ENCODE measurements around the gene PON1. TPM values are rescaled to one million over a fixed set of nuclear protein-coding genes. Genes with fewer than 3 reads are reported as not detected.

PON1 gene
- total and polyA plus RNA-seq, 2 of the 8 experiments (the other 6 are each of a cell fraction or from before 2014, with no cell fraction given): not detected

DNA sequence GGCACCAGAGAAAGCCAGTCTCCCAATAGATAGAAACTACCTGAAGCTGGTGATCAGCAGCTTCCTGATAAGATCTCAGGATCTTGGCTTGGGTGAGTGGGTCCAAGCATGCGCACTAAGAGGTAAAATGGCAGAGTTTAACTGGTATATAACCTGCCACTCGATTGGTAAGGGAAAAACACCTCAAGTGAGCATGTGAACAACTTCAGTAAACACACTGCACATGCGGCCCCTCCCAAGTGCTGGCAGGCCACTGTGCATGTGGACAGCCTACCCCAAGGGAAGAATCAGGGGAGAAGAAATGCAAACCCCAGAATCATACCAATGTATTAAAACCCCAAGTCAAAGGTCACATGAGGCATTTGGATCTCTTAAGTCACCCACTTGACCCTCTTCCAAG lies 17.7 kb upstream of the PON1 start:
- no peak overlapping the region for H3K27ac ChIP-seq (ENCODE audit: low read depth, low read length)
- no peak overlapping the region for H3K4me3 ChIP-seq (ENCODE audit: extremely low read depth in 1 of 4, insufficient read depth in 2 of 4, low read depth in 3 of 4, low read length in 4 of 4)
- no peak overlapping the region for H3K9ac ChIP-seq (replicated peaks in 1 of 4; ENCODE audit: extremely low read depth in 1 of 4, low read depth in 3 of 4, low read length in 3 of 4)
- no peaks in the 10 kb centered on the region for H3K27me3 ChIP-seq (replicated peaks in 1 of 4; ENCODE audit: control insufficient read depth in 3 of 4, extremely low read depth in 1 of 4, insufficient read depth in 3 of 4, low read length in 3 of 4)
- H4K91ac ChIP-seq (replicated peaks; ENCODE audit: insufficient read length, low read length): no peak overlapping the region
- H3K23ac ChIP-seq (ENCODE audit: insufficient read length): no peak overlapping the region
- no peaks in the 10 kb centered on the region for H4K20me1 ChIP-seq (replicated peaks in 1 of 2; ENCODE audit: control insufficient read depth in 1 of 2, insufficient read depth in 2 of 2, low read length in 2 of 2)
- H2BK12ac ChIP-seq (ENCODE audit: low read depth, low read length): no peak overlapping the region
- H2AFZ ChIP-seq (ENCODE audit: low read length): no peak overlapping the region
- H4K5ac ChIP-seq (ENCODE audit: insufficient read length, low read depth, low read length): no peak overlapping the region
- CTCF ChIA-PET (ENCODE audit: partially characterized antibody): interaction anchor here (0.7 to 1.7 kb wide), 6 partner anchors 14 to 140 kb away, joined by 3 to 5 read pairs (median 4); partner anchors contain the start of gene PON1
- H3K14ac ChIP-seq (ENCODE audit: insufficient read length): no peak overlapping the region
- WGBS, 2 experiments (ENCODE audit: extremely low coverage in 1 of 2, insufficient coverage in 1 of 2, insufficient read length in 1 of 2, insufficient replicate concordance in 2 of 2, low coverage in 1 of 2, low lambda C conversion rate in 2 of 2, missing lambda C conversion rate in 1 of 2): 93% methylated on average over 3 of the region's 3 CpGs; no CpG with 5 or more reads in 1 of the 2 experiments
- no peak overlapping the region for H3K18ac ChIP-seq (ENCODE audit: extremely low read depth, low read length)
- H2BK20ac ChIP-seq (ENCODE audit: low read length): no peak overlapping the region
- no peak for FAIRE-seq
- no peak overlapping the region for H2BK15ac ChIP-seq (ENCODE audit: low read length)
- H3K4me2 ChIP-seq (ENCODE audit: insufficient read depth in 1 of 2, low read depth in 2 of 2, low read length in 2 of 2): no peak overlapping the region
- TF ChIP-seq SIX5 (IDR thresholded peaks at IDR 0.05; ENCODE audit: low read depth, low read length) (no peak), KDM5A (IDR thresholded peaks at IDR 0.05; ENCODE audit: low read length) (no peak), SP4 (IDR thresholded peaks at IDR 0.05; ENCODE audit: low read length) (no peak), GTF2F1 (IDR thresholded peaks at IDR 0.05; ENCODE audit: borderline replicate concordance, low read depth, low read length) (no peak), ASH2L (IDR thresholded peaks at IDR 0.05; ENCODE audit: low read length) (no peak), PHF8 (conservative IDR thresholded peaks at IDR 0.05; ENCODE audit: low read depth, low read length) (no peak), HDAC6 (IDR thresholded peaks at IDR 0.05; ENCODE audit: low read depth, low read length) (no peak), JUND (IDR thresholded peaks at IDR 0.05; ENCODE audit: low read length) (no peak), GABPA (IDR thresholded peaks at IDR 0.05; ENCODE audit: borderline replicate concordance, insufficient read depth, low read length) (no peak), MAFK (IDR thresholded peaks at IDR 0.05; ENCODE audit: low read depth, low read length) (no peak)
- TF ChIP-seq, protein P1, sequence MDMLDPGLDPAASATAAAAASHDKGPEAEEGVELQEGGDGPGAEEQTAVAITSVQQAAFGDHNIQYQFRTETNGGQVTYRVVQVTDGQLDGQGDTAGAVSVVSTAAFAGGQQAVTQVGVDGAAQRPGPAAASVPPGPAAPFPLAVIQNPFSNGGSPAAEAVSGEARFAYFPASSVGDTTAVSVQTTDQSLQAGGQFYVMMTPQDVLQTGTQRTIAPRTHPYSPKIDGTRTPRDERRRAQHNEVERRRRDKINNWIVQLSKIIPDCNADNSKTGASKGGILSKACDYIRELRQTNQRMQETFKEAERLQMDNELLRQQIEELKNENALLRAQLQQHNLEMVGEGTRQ (IDR thresholded peaks at IDR 0.05; ENCODE audit: low read length): no peak
- TF ChIP-seq, protein P2, sequence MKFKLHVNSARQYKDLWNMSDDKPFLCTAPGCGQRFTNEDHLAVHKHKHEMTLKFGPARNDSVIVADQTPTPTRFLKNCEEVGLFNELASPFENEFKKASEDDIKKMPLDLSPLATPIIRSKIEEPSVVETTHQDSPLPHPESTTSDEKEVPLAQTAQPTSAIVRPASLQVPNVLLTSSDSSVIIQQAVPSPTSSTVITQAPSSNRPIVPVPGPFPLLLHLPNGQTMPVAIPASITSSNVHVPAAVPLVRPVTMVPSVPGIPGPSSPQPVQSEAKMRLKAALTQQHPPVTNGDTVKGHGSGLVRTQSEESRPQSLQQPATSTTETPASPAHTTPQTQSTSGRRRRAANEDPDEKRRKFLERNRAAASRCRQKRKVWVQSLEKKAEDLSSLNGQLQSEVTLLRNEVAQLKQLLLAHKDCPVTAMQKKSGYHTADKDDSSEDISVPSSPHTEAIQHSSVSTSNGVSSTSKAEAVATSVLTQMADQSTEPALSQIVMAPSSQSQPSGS (IDR thresholded peaks at IDR 0.05; ENCODE audit: low read length): no peak
- H3K56ac ChIP-seq (replicated peaks; ENCODE audit: insufficient read length, low read depth, low read length): no peak overlapping the region
- no peak overlapping the region for H2AK5ac ChIP-seq (ENCODE audit: low read depth, low read length)
- no peak overlapping the region for H2BK120ac ChIP-seq (replicated peaks; ENCODE audit: low read depth, low read length)
- H3K36me3 ChIP-seq (ENCODE audit: control insufficient read depth in 2 of 4, insufficient read depth in 4 of 4, low read length in 3 of 4): no peaks in the 10 kb centered on the region
- H3K23me2 ChIP-seq (ENCODE audit: low read depth, low read length): no peaks in the 10 kb centered on the region
- no peak for DNase-seq (ENCODE audit: low read depth in 1 of 2, low spot score in 2 of 2)
- no peak overlapping the region for H3K4ac ChIP-seq (replicated peaks; ENCODE audit: insufficient read length, low read depth, low read length)
- POLR2A ChIA-PET (ENCODE audit: partially characterized antibody): no interaction called here
- no peaks in the 10 kb centered on the region for H3K9me3 ChIP-seq (ENCODE audit: insufficient read depth in 2 of 2, low read depth in 1 of 2, low read length in 1 of 2)
- no peak overlapping the region for H2BK5ac ChIP-seq (ENCODE audit: low read depth, low read length)
- peaks cover 2 to 13% (median 6%) of the 10 kb centered on the region in 4 experiments; a peak in 5 of 7 replicates for H3K4me1 ChIP-seq (replicated peaks in 1 of 4; ENCODE audit: control insufficient read depth in 3 of 4, insufficient read depth in 4 of 4, low read length in 3 of 4)
- no peaks in the 10 kb centered on the region for H3K79me2 ChIP-seq (ENCODE audit: control insufficient read depth in 1 of 2, insufficient read depth in 2 of 2, low read length in 2 of 2)
- H3K79me1 ChIP-seq (ENCODE audit: low read depth, low read length): no peaks in the 10 kb centered on the region
- H4K8ac ChIP-seq (ENCODE audit: extremely low read depth, insufficient read depth, low read length): no peak overlapping the region

All from H1 (cell line).